ENCODE results near the gene SLC8A3. TPM values are rescaled to one million over a fixed set of nuclear protein-coding genes. Genes with fewer than 3 reads are reported as not detected.

Gene SLC8A3
- total RNA-seq, 4 donors from 2014 or later, result 0.09 to 1.7 (median 0.23) TPM; not detected in 1

DNA sequence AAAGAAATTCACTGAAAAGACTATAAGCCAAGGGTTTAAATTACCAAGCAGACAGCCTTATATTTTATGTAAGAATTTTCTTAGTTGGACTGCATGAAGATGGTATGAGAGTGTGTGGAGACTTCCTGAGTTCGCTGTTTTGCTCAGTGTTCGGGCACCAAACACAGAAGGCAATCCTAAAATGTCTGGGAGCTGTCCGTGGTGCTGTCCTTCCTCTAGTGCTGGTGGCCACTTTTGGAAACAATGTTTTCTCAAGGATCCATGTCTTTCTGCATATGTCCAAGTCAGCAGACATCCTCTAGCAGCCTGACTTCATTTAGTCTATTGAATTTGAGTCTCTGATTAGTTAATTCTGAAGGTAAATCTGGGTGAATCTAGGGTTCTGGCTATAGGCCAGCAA, 135.8 kb downstream of the SLC8A3 start:
- Histone ChIP-seq H3K9me3 (no peaks in the 10 kb centered on the region), H3K27me3 (peaks cover 0 to 25% (median 0%) of the 10 kb centered on the region in 4 donors), H3K27ac (no peak overlapping the region), H3K36me3 (no peaks in the 10 kb centered on the region), H3K4me3 (no peak overlapping the region), H3K4me1 (no peaks in the 10 kb centered on the region)
- WGBS, 2 donors, result 33 to 40% methylated on average over 3 of the region's 3 CpGs
- TF ChIP-seq, protein P1, sequence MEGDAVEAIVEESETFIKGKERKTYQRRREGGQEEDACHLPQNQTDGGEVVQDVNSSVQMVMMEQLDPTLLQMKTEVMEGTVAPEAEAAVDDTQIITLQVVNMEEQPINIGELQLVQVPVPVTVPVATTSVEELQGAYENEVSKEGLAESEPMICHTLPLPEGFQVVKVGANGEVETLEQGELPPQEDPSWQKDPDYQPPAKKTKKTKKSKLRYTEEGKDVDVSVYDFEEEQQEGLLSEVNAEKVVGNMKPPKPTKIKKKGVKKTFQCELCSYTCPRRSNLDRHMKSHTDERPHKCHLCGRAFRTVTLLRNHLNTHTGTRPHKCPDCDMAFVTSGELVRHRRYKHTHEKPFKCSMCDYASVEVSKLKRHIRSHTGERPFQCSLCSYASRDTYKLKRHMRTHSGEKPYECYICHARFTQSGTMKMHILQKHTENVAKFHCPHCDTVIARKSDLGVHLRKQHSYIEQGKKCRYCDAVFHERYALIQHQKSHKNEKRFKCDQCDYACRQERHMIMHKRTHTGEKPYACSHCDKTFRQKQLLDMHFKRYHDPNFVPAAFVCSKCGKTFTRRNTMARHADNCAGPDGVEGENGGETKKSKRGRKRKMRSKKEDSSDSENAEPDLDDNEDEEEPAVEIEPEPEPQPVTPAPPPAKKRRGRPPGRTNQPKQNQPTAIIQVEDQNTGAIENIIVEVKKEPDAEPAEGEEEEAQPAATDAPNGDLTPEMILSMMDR (IDR thresholded peaks at IDR 0.05), result no peak
- TF ChIP-seq POLR2A (IDR thresholded peaks at IDR 0.05), result no peak
- DNase-seq, result no peak
- intact Hi-C loops (cut with DNase I), result no loop called here

DNA sequence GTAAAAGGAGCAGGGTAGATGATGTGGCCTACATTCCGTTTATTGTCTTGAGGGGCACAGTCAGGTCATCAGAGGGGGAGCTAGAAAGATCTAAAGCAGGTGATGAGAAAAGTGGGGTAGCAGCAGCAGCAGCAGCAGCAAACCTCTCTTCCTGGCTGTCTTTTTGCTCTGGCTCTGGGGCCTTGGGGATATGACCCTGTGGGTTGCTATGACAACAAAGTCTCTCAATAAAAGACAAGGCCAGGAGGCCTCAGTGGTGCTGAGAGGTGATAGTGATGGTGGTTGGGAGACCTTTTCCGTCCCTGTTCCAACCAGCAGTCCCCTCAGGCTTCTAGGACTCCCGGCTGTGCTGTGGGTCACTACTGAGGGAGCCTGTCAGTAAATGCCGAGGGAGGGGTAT, 138.6 kb downstream of the SLC8A3 start:
- no peak for DNase-seq
- H3K4me3 ChIP-seq, result no peak overlapping the region
- WGBS, 2 donors, result 48 to 49% methylated on average over 2 of the region's 4 CpGs
- H3K4me1 ChIP-seq, result no peaks in the 10 kb centered on the region
- peaks cover 0 to 25% (median 0%) of the 10 kb centered on the region in 4 donors for H3K27me3 ChIP-seq
- no peak overlapping the region for H3K27ac ChIP-seq
- H3K9me3 ChIP-seq, result no peaks in the 10 kb centered on the region
- intact Hi-C loops (cut with DNase I), result no loop called here
- no peak for TF ChIP-seq POLR2A (IDR thresholded peaks at IDR 0.05)
- TF ChIP-seq, protein P1 (IDR thresholded peaks at IDR 0.05), result no peak
- H3K36me3 ChIP-seq, result no peaks in the 10 kb centered on the region

- Histone ChIP-seq H3K27me3 (peaks cover 0 to 23% (median 0%) of the 10 kb centered on the region in 4 donors), H3K4me1 (no peaks in the 10 kb centered on the region), H3K36me3 (no peaks in the 10 kb centered on the region), H3K9me3 (no peaks in the 10 kb centered on the region), H3K27ac (no peak overlapping the region), H3K4me3 (no peak overlapping the region)
- TF ChIP-seq POLR2A (IDR thresholded peaks at IDR 0.05), result no peak
- TF ChIP-seq, protein P1 (IDR thresholded peaks at IDR 0.05), result no peak
- 45 to 63% methylated on average over 2 to 3 of the region's 3 CpGs for WGBS, 2 donors
- intact Hi-C loops (cut with DNase I), result no loop called here
- DNase-seq, result no peak
Observed at GRCh38 chr14:70049605-70050004, 139.1 kb downstream of the SLC8A3 start.

DNA sequence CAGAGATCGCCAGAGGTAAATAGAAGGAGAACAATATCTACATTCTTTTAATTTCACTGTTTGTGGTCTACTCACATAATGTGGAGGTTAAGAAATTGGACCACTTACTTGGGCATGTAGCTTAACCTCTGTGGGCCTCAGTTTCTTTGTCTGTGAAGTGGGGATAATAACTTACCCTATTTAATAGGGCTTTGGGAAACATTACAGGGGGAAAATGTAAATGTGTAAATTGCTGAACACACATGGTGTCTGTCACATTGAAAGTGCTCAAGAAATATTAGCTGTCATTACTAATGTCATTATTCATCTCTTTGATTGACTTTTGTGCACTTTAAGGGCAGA, 140.5 kb downstream of the SLC8A3 start:
- no peak for DNase-seq
- H3K4me1 ChIP-seq, result no peaks in the 10 kb centered on the region
- H3K4me3 ChIP-seq, result no peak overlapping the region
- H3K27me3 ChIP-seq, result peaks cover 0 to 21% (median 0%) of the 10 kb centered on the region in 4 donors
- H3K36me3 ChIP-seq, result no peaks in the 10 kb centered on the region
- TF ChIP-seq, protein P1 (IDR thresholded peaks at IDR 0.05), result no peak
- no peak for TF ChIP-seq POLR2A (IDR thresholded peaks at IDR 0.05)
- intact Hi-C loops (cut with DNase I), result no loop called here
- WGBS, 2 donors, result 45 to 63% methylated on average over 1 of the region's 1 CpG
- no peak overlapping the region for H3K27ac ChIP-seq
- no peaks in the 10 kb centered on the region for H3K9me3 ChIP-seq

DNA sequence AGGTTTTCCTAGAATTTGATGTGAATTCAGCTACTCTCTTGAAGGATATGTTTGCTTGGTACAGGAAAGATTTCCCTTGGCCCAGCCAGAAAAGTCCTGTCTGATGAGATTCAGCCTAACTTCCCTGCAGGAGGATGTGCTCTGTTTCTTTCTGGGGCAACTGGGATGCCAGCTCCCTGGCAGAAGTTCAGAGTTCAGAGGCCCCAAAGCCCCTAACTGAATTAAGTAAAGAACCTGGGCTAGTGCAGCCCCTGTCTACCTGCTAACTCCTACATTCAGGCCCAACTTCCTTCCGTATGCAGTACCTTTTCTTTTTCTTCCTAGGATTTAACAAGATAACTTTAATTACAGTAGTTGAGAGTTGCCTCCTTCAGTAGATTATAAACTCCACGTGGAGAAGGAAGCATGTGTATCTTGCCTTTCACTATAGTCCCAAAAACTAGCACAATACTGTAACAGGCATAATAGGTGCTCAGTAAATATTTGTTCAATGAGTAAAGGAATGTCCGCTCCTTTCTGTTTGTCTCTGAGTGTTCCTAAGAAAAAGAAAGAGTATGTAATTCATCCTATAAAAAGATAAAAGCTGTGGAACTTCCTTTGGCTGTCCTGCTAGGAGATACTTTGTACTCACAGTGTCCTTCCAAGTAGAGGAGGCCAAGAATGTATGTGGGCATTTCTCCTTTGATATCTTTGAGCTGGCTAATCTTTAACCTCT, 141.0 kb downstream of the SLC8A3 start:
- H3K9me3 ChIP-seq, result no peaks in the 10 kb centered on the region
- no peak overlapping the region for H3K4me3 ChIP-seq
- WGBS, 2 donors, result 37 to 49% methylated on average over 3 of the region's 3 CpGs
- DNase-seq, result no peak
- H3K36me3 ChIP-seq, result no peaks in the 10 kb centered on the region
- H3K4me1 ChIP-seq, result no peaks in the 10 kb centered on the region
- H3K27ac ChIP-seq, result no peak overlapping the region
- peaks cover 0 to 24% (median 0%) of the 10 kb centered on the region in 4 donors for H3K27me3 ChIP-seq
- TF ChIP-seq POLR2A (IDR thresholded peaks at IDR 0.05), result no peak
- TF ChIP-seq, protein P1 (IDR thresholded peaks at IDR 0.05), result no peak
- intact Hi-C loops (cut with DNase I), result no loop called here
